H1 (cell line): ENCODE measurements around the gene LAYN. TPM values are rescaled to one million over a fixed set of nuclear protein-coding genes. Genes with fewer than 3 reads are reported as not detected.

Source experiments
- CHD7 ChIP-seq: fragments of 300-600 bp; sonication (generic); IDR thresholded peaks from 2 replicates; pipeline ENCODE4 v1.7.1; 2012; ENCODE audit warnings: low read length, moderate library complexity, mild to moderate bottlenecking, inconsistent platforms; ENCODE audit not compliant: insufficient replicate concordance
- CTBP2 ChIP-seq: IDR thresholded peaks from 2 replicates; pipeline ENCODE4 v1.7.0; 2011; ENCODE audit warnings: borderline replicate concordance, mild to moderate bottlenecking, moderate library complexity, mixed read lengths, low read length; ENCODE audit not compliant: insufficient read depth, insufficient read length
- EP300 ChIP-seq, 2 experiments: IDR thresholded peaks; 1 replicate in 1 of 2; 2 replicates in 1 of 2; pipeline ENCODE4 v1.6.1; 2011 to 2012; ENCODE audit warnings: low read depth in 2 of 2, low read length in 2 of 2, mild to moderate bottlenecking in 2 of 2, borderline replicate concordance in 1 of 2, inconsistent platforms in 1 of 2, moderate library complexity in 1 of 2
- EZH2 ChIP-seq: fragments of 200-600 bp; sonication (generic); IDR thresholded peaks from 2 replicates; pipeline ENCODE4 v1.7.1; 2012; ENCODE audit warnings: low read depth, mild to moderate bottlenecking, moderate library complexity, low read length, inconsistent platforms; ENCODE audit not compliant: severe bottlenecking
- POLR2AphosphoS5 ChIP-seq: IDR thresholded peaks from 2 replicates; pipeline ENCODE4 v1.6.1; 2011; ENCODE audit warnings: low read depth, low read length
- RAD21 ChIP-seq, 2 experiments: IDR thresholded peaks in 1 of 2; conservative IDR thresholded peaks in 1 of 2; 2 replicates each; pipeline ENCODE4 v1.6.1; 2011; ENCODE audit warnings: low read depth in 2 of 2, low read length in 2 of 2, improper control_type of control experiment in 1 of 2, inconsistent platforms in 1 of 2, mild to moderate bottlenecking in 1 of 2, moderate library complexity in 1 of 2
- RFX5 ChIP-seq: IDR thresholded peaks from 2 replicates; pipeline ENCODE4 v1.6.1; 2011; ENCODE audit warnings: low read depth, low read length, improper control_type of control experiment, borderline replicate concordance
- SIRT6 ChIP-seq: IDR thresholded peaks from one replicate; pipeline ENCODE4 v1.7.1; 2012; ENCODE audit warnings: low read length, inconsistent platforms
- TAF7 ChIP-seq: optimal IDR thresholded peaks from 2 replicates; pipeline ENCODE3; 2011; ENCODE audit warnings: low read depth, mild to moderate bottlenecking, inconsistent platforms, low read length, moderate library complexity, borderline replicate concordance
- TBP ChIP-seq: IDR thresholded peaks from 2 replicates; pipeline ENCODE4 v1.6.1; 2011; ENCODE audit warnings: low read depth, low read length, improper control_type of control experiment
- polyA plus RNA-seq, 7 experiments: library from polyadenylated mRNA; depleted of rRNA in 3 of 7; stranded (reverse) in 5 of 7; unstranded in 2 of 7; fragments of >200 nt in 5 of 7; fragments of 200-250 nt in 2 of 7; gene quantifications; 1 replicate in 5 of 7; 2 replicates in 1 of 7; 4 replicates in 1 of 7; pipeline versions ENCODE4 v1.2.1 to v1.2.3, GENCODE V29; 2011 to 2013; ENCODE audit warnings: missing spikeins in 2 of 7, mixed read lengths in 2 of 7
- total RNA-seq: library from RNA; stranded (reverse); fragmentation: NEBNext Ultra II Directional; extraction: Animal tissue kit (Norgen Biotek cat#: 25700); gene quantifications from 2 replicates; pipeline ENCODE4 v1.2.1, GENCODE V29; 2021

The LAYN gene
- total and polyA plus RNA-seq, 2 of the 8 experiments (the other 6 are each of a cell fraction or from before 2014, with no cell fraction given) = 4.2 to 9.3 TPM

GRCh38 chr11:111571829-111572501 lies 31.4 kb downstream of the LAYN start (continued):
- no peak for TF ChIP-seq CHD7
- TF ChIP-seq SIRT6 = no peak
- TF ChIP-seq TAF7 = no peak
- TF ChIP-seq TBP = no peak
- TF ChIP-seq CTBP2 = no peak
- no peak for TF ChIP-seq RFX5
- no peak for TF ChIP-seq RAD21 (IDR thresholded peaks at IDR 0.05 in 1 of 2, conservative IDR thresholded peaks at IDR 0.05 in 1 of 2; ENCODE audit: low read depth in 2 of 2, low read length in 2 of 2)
- no peak for TF ChIP-seq POLR2AphosphoS5
- no peak for TF ChIP-seq EP300 (IDR thresholded peaks at IDR 0.05; ENCODE audit: borderline replicate concordance in 1 of 2, low read depth in 2 of 2, low read length in 2 of 2)
- TF ChIP-seq EZH2 = no peak
